GM12878 (cell line): Measurements from ENCODE around the gene TRIM4. TPM values are rescaled to one million over a fixed set of nuclear protein-coding genes. Genes with fewer than 3 reads are reported as not detected.

Experiments
- polyA plus RNA-seq, 11 experiments: library from polyadenylated mRNA; depleted of rRNA in 4 of 11; unstranded in 6 of 11; stranded (reverse) in 5 of 11; fragments of >200 nt; fragmentation: Nextera tagmentation in 4 of 11; fragmentation: Illumina TruSeq in 1 of 11; extraction: Ambion mirVana in 4 of 11; extraction: Trizol in 1 of 11; gene quantifications; 1 replicate in 1 of 11; 2 replicates in 10 of 11; pipeline versions ENCODE4 v1.2.1 to v1.2.3, GENCODE V29; 2011 to 2016; ENCODE audit warnings: inconsistent platforms in 2 of 11, missing spikeins in 2 of 11, low read depth in 1 of 11
- small RNA-seq: library from RNA; depleted of rRNA; stranded (forward); fragments of <200 nt; gene quantifications from one replicate; pipeline ENCODE3, GENCODE V24; 2014
- total RNA-seq, 4 experiments: library from RNA; depleted of rRNA in 3 of 4; stranded (reverse); fragments of >200 nt in 3 of 4; fragmentation: Illumina TruSeq in 1 of 4; extraction: Trizol in 1 of 4; gene quantifications; 2 replicates each; pipeline versions ENCODE4 v1.2.1 to v1.2.3, GENCODE V29; 2013 to 2021

Gene TRIM4
- total and polyA plus RNA-seq, 10 of the 15 experiments (the other 5 are each of a cell fraction or from before 2014, with no cell fraction given), result 4.8 to 21.8 (median 17.9) TPM

Small RNA genes within 50 kb of the gene (small RNA-seq; reads per million reads assigned to genes)
- not detected for gene AC011904.1
- gene CYP3A52P, result not detected
- gene RF00019, result not detected
- gene RF00561, result not detected

Other genes with a start within 250 kb of the TRIM4 start
Only the 7 nearest of the 19 such genes appear.
- gene CYP3A4, start 135.3 kb downstream of the TRIM4 start, total RNA-seq (2014; rRNA removed), result not detected in 2 replicates
- not detected in 2 replicates for gene CYP3A4, start 135.3 kb downstream of the TRIM4 start, total RNA-seq (2014; rRNA removed; fragmentation: Illumina TruSeq; extraction: Trizol)
- 0.11 and 0.21 TPM in 2 replicates for gene CYP3A4, start 135.3 kb downstream of the TRIM4 start, total RNA-seq (2021)
- 0.03 and 0.04 TPM in 2 replicates for gene CYP3A4, start 135.3 kb downstream of the TRIM4 start, polyA plus RNA-seq (2011; rRNA removed)
- not detected in 2 replicates for gene CYP3A4, start 135.3 kb downstream of the TRIM4 start, polyA plus RNA-seq (2014; fragmentation: Illumina TruSeq; extraction: Trizol)
- gene CYP3A4, start 135.3 kb downstream of the TRIM4 start, polyA plus RNA-seq (2014; fragmentation: Nextera tagmentation; extraction: Ambion mirVana), result under 1 TPM in 1 of 2 experiments, not detected in 1; 0.02 TPM
- gene CYP3A4, start 135.3 kb downstream of the TRIM4 start, polyA plus RNA-seq (2014; rRNA removed), result 0.09 TPM in 1 of 2 replicates, not detected in the other
- gene CYP3A4, start 135.3 kb downstream of the TRIM4 start, polyA plus RNA-seq (2016; fragmentation: Nextera tagmentation; extraction: Ambion mirVana), result not detected
- not detected in 2 replicates for gene CYP3A43, start 91.5 kb downstream of the TRIM4 start, total RNA-seq (2014; rRNA removed)
- not detected in 2 replicates for gene CYP3A43, start 91.5 kb downstream of the TRIM4 start, total RNA-seq (2014; rRNA removed; fragmentation: Illumina TruSeq; extraction: Trizol)
- not detected in 2 replicates for gene CYP3A43, start 91.5 kb downstream of the TRIM4 start, total RNA-seq (2021)
- gene CYP3A43, start 91.5 kb downstream of the TRIM4 start, polyA plus RNA-seq (2011; rRNA removed), result 0.14 TPM in 1 of 2 replicates, not detected in the other
- 0.19 TPM in 1 of 2 replicates, not detected in the other for gene CYP3A43, start 91.5 kb downstream of the TRIM4 start, polyA plus RNA-seq (2014; fragmentation: Illumina TruSeq; extraction: Trizol)
- not detected for gene CYP3A43, start 91.5 kb downstream of the TRIM4 start, polyA plus RNA-seq (2014; fragmentation: Nextera tagmentation; extraction: Ambion mirVana)
- not detected in 2 replicates for gene CYP3A43, start 91.5 kb downstream of the TRIM4 start, polyA plus RNA-seq (2014; rRNA removed)
- gene CYP3A43, start 91.5 kb downstream of the TRIM4 start, polyA plus RNA-seq (2016; fragmentation: Nextera tagmentation; extraction: Ambion mirVana), result not detected
- 0.22 and 0.34 TPM in 2 replicates for gene OR2AE1, start 42.5 kb downstream of the TRIM4 start, total RNA-seq (2014; rRNA removed)
- not detected in 2 replicates for gene OR2AE1, start 42.5 kb downstream of the TRIM4 start, total RNA-seq (2014; rRNA removed; fragmentation: Illumina TruSeq; extraction: Trizol)
- 0.21 TPM in 1 of 2 replicates, not detected in the other for gene OR2AE1, start 42.5 kb downstream of the TRIM4 start, total RNA-seq (2021)
- gene OR2AE1, start 42.5 kb downstream of the TRIM4 start, polyA plus RNA-seq (2011; rRNA removed), result 0.05 TPM in 1 of 2 replicates, not detected in the other
- gene OR2AE1, start 42.5 kb downstream of the TRIM4 start, polyA plus RNA-seq (2014; fragmentation: Illumina TruSeq; extraction: Trizol), result 0.12 and 0.62 TPM in 2 replicates
- not detected for gene OR2AE1, start 42.5 kb downstream of the TRIM4 start, polyA plus RNA-seq (2014; fragmentation: Nextera tagmentation; extraction: Ambion mirVana)
- not detected in 2 replicates for gene OR2AE1, start 42.5 kb downstream of the TRIM4 start, polyA plus RNA-seq (2014; rRNA removed)
- under 1 TPM; 0.15 to 0.26 TPM for gene OR2AE1, start 42.5 kb downstream of the TRIM4 start, polyA plus RNA-seq (2016; fragmentation: Nextera tagmentation; extraction: Ambion mirVana)
- gene GJC3, start 10.1 kb upstream of the TRIM4 start, total RNA-seq (2014; rRNA removed), result not detected in 2 replicates
- 0.18 TPM in 1 of 2 replicates, not detected in the other for gene GJC3, start 10.1 kb upstream of the TRIM4 start, total RNA-seq (2014; rRNA removed; fragmentation: Illumina TruSeq; extraction: Trizol)
- not detected in 2 replicates for gene GJC3, start 10.1 kb upstream of the TRIM4 start, total RNA-seq (2021)
- not detected in 2 replicates for gene GJC3, start 10.1 kb upstream of the TRIM4 start, polyA plus RNA-seq (2011; rRNA removed)
- 0.06 TPM in 1 of 2 replicates, not detected in the other for gene GJC3, start 10.1 kb upstream of the TRIM4 start, polyA plus RNA-seq (2014; fragmentation: Illumina TruSeq; extraction: Trizol)
- gene GJC3, start 10.1 kb upstream of the TRIM4 start, polyA plus RNA-seq (2014; fragmentation: Nextera tagmentation; extraction: Ambion mirVana), result not detected
- 0.06 and 0.20 TPM in 2 replicates for gene GJC3, start 10.1 kb upstream of the TRIM4 start, polyA plus RNA-seq (2014; rRNA removed)
- under 1 TPM in 1 of 2 experiments, not detected in 1; 0.11 TPM for gene GJC3, start 10.1 kb upstream of the TRIM4 start, polyA plus RNA-seq (2016; fragmentation: Nextera tagmentation; extraction: Ambion mirVana)
- 0.28 and 0.54 TPM in 2 replicates for gene AZGP1, start 56.5 kb upstream of the TRIM4 start, total RNA-seq (2014; rRNA removed)
- gene AZGP1, start 56.5 kb upstream of the TRIM4 start, total RNA-seq (2014; rRNA removed; fragmentation: Illumina TruSeq; extraction: Trizol), result 0.18 and 0.46 TPM in 2 replicates
- gene AZGP1, start 56.5 kb upstream of the TRIM4 start, total RNA-seq (2021), result 0.64 and 1.1 TPM in 2 replicates
- gene AZGP1, start 56.5 kb upstream of the TRIM4 start, polyA plus RNA-seq (2011; rRNA removed), result not detected in 2 replicates
- 0.29 and 0.40 TPM in 2 replicates for gene AZGP1, start 56.5 kb upstream of the TRIM4 start, polyA plus RNA-seq (2014; fragmentation: Illumina TruSeq; extraction: Trizol)
- gene AZGP1, start 56.5 kb upstream of the TRIM4 start, polyA plus RNA-seq (2014; fragmentation: Nextera tagmentation; extraction: Ambion mirVana), result not detected
- gene AZGP1, start 56.5 kb upstream of the TRIM4 start, polyA plus RNA-seq (2014; rRNA removed), result 0.25 and 0.44 TPM in 2 replicates
- not detected for gene AZGP1, start 56.5 kb upstream of the TRIM4 start, polyA plus RNA-seq (2016; fragmentation: Nextera tagmentation; extraction: Ambion mirVana)
- gene ZKSCAN1, start 96.1 kb upstream of the TRIM4 start, total RNA-seq (2014; rRNA removed), result 12.5 and 12.7 TPM in 2 replicates
- gene ZKSCAN1, start 96.1 kb upstream of the TRIM4 start, total RNA-seq (2014; rRNA removed; fragmentation: Illumina TruSeq; extraction: Trizol), result 20.9 and 21.2 TPM in 2 replicates
- gene ZKSCAN1, start 96.1 kb upstream of the TRIM4 start, total RNA-seq (2021), result 34.4 and 35.8 TPM in 2 replicates
- 26.0 and 29.7 TPM in 2 replicates for gene ZKSCAN1, start 96.1 kb upstream of the TRIM4 start, polyA plus RNA-seq (2011; rRNA removed)
- 17.8 and 19.3 TPM in 2 replicates for gene ZKSCAN1, start 96.1 kb upstream of the TRIM4 start, polyA plus RNA-seq (2014; fragmentation: Illumina TruSeq; extraction: Trizol)
- gene ZKSCAN1, start 96.1 kb upstream of the TRIM4 start, polyA plus RNA-seq (2014; fragmentation: Nextera tagmentation; extraction: Ambion mirVana), result 1 to 10 TPM; 3.2 to 4.6 TPM
- 12.8 and 13.9 TPM in 2 replicates for gene ZKSCAN1, start 96.1 kb upstream of the TRIM4 start, polyA plus RNA-seq (2014; rRNA removed)
- 10 to 100 TPM; 18.3 to 19.3 TPM for gene ZKSCAN1, start 96.1 kb upstream of the TRIM4 start, polyA plus RNA-seq (2016; fragmentation: Nextera tagmentation; extraction: Ambion mirVana)
- 5.8 and 5.9 TPM in 2 replicates for gene ZSCAN21, start 130.2 kb upstream of the TRIM4 start, total RNA-seq (2014; rRNA removed)
- gene ZSCAN21, start 130.2 kb upstream of the TRIM4 start, total RNA-seq (2014; rRNA removed; fragmentation: Illumina TruSeq; extraction: Trizol), result 7.3 and 7.8 TPM in 2 replicates
- gene ZSCAN21, start 130.2 kb upstream of the TRIM4 start, total RNA-seq (2021), result 5.8 and 8.0 TPM in 2 replicates
- gene ZSCAN21, start 130.2 kb upstream of the TRIM4 start, polyA plus RNA-seq (2011; rRNA removed), result 8.7 and 9.4 TPM in 2 replicates
- 6.7 and 6.9 TPM in 2 replicates for gene ZSCAN21, start 130.2 kb upstream of the TRIM4 start, polyA plus RNA-seq (2014; fragmentation: Illumina TruSeq; extraction: Trizol)
- 1 to 10 TPM; 1.9 to 3.1 TPM for gene ZSCAN21, start 130.2 kb upstream of the TRIM4 start, polyA plus RNA-seq (2014; fragmentation: Nextera tagmentation; extraction: Ambion mirVana)
- 5.2 and 5.8 TPM in 2 replicates for gene ZSCAN21, start 130.2 kb upstream of the TRIM4 start, polyA plus RNA-seq (2014; rRNA removed)
- 1 to 10 TPM; 7.4 to 9.6 TPM for gene ZSCAN21, start 130.2 kb upstream of the TRIM4 start, polyA plus RNA-seq (2016; fragmentation: Nextera tagmentation; extraction: Ambion mirVana)